Tibial nerve (tissue), 4 donors: ENCODE results near the gene EBLN1. TPM values are rescaled to one million over a fixed set of nuclear protein-coding genes. Genes with fewer than 3 reads are reported as not detected.
A peak's percentile ranks its signal among the peaks of the same experiment; 100 is the strongest.

Experiments used
- DNase-seq, 2 donors: peaks; one replicate each; pipeline ENCODE4 v3.0.0-alpha.2; 2019; ENCODE audit warnings: low spot score in 2 of 2
- H3K27ac ChIP-seq, 4 donors: fragments of 200-600 bp; sonication (generic) in 3 of 4; one replicate each; pipeline ENCODE4 v1.5.1; 2017 to 2019; ENCODE audit warnings: mild to moderate bottlenecking in 1 of 4
- H3K27me3 ChIP-seq, 2 donors: fragments of 200-600 bp; sonication (generic) in 1 of 2; one replicate each; pipeline versions ENCODE4 v1.5.1 to v1.6.0; 2017 to 2019
- H3K36me3 ChIP-seq, 3 donors: fragments of 200-600 bp; sonication (generic); one replicate each; pipeline ENCODE4 v1.5.1; 2018 to 2019
- H3K4me1 ChIP-seq, 4 donors: fragments of 200-600 bp; sonication (generic) in 3 of 4; one replicate each; pipeline ENCODE4 v1.5.1; 2017 to 2019
- H3K4me3 ChIP-seq, 4 donors: fragments of 200-600 bp; sonication (generic) in 3 of 4; one replicate each; pipeline ENCODE4 v1.5.1; 2017 to 2019; ENCODE audit warnings: mild to moderate bottlenecking in 1 of 4, moderate library complexity in 1 of 4
- H3K9me3 ChIP-seq, 4 donors: fragments of 200-600 bp; sonication (generic) in 3 of 4; one replicate each; pipeline ENCODE4 v1.5.1; 2017 to 2019
- EP300 ChIP-seq, 2 donors: sonication (generic); formaldehyde crosslinking; IDR thresholded peaks; one replicate each; pipeline ENCODE4 v1.6.1; 2017; ENCODE audit warnings: antibody characterized with exemption in 2 of 2, mild to moderate bottlenecking in 1 of 2
- POLR2A ChIP-seq, 2 donors: fragments of 450-650 bp; IDR thresholded peaks; one replicate each; pipeline ENCODE4 v1.6.1; 2017; ENCODE audit warnings: antibody characterized with exemption in 2 of 2, mild to moderate bottlenecking in 2 of 2, moderate library complexity in 2 of 2
- WGBS, 2 donors: methylation state at CpG; one replicate each; pipeline ENCODE4 v1.1.5; 2018; 5-methylcytosine and 5-hydroxymethylcytosine counted together
- total RNA-seq, 4 donors: library from RNA; depleted of rRNA; stranded (reverse); fragments of >200 nt; gene quantifications; one replicate each; pipeline ENCODE4 v1.1.0, GENCODE V29; 2016
- TF ChIP-seq, protein P1 (sequence below), 5 experiments: fragments of 200-600 bp in 3 of 5; fragments of 450-650 bp in 2 of 5; sonication (generic) in 3 of 5; IDR thresholded peaks; one replicate each; pipeline ENCODE4 v1.5.1; 2016 to 2019; ENCODE audit warnings: antibody characterized with exemption in 5 of 5, mild to moderate bottlenecking in 3 of 5, moderate library complexity in 2 of 5

Gene EBLN1
- total RNA-seq, 4 donors from 2014 or later, result not detected

DNA sequence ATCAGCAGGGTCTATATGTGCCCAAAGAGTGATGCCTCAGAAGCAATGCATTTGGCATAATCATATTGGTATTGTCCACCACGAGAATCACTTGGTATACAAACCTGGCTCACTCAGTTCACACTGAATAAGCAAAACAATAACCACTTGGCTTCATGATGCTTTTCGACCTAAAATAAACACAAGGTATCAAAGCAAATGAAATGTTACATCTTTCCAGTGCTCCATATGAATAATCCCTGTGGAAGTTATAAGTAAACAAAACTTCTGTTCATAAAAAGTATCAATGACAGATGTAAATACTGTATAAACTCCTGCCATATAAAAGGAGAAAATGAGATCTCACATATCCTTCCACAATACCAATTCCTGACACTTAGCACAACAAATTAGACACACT, 29.8 kb upstream of the EBLN1 start:
- H3K4me1 ChIP-seq, result peaks cover 0 to 27% (median 4%) of the 10 kb centered on the region in 4 donors
- DNase-seq, result no peak
- no peaks in the 10 kb centered on the region for H3K36me3 ChIP-seq
- H3K9me3 ChIP-seq, result no peaks in the 10 kb centered on the region
- H3K27me3 ChIP-seq, result no peaks in the 10 kb centered on the region
- TF ChIP-seq EP300 (IDR thresholded peaks at IDR 0.05) (no peak), POLR2A (IDR thresholded peaks at IDR 0.05) (no peak)
- TF ChIP-seq, protein P1, sequence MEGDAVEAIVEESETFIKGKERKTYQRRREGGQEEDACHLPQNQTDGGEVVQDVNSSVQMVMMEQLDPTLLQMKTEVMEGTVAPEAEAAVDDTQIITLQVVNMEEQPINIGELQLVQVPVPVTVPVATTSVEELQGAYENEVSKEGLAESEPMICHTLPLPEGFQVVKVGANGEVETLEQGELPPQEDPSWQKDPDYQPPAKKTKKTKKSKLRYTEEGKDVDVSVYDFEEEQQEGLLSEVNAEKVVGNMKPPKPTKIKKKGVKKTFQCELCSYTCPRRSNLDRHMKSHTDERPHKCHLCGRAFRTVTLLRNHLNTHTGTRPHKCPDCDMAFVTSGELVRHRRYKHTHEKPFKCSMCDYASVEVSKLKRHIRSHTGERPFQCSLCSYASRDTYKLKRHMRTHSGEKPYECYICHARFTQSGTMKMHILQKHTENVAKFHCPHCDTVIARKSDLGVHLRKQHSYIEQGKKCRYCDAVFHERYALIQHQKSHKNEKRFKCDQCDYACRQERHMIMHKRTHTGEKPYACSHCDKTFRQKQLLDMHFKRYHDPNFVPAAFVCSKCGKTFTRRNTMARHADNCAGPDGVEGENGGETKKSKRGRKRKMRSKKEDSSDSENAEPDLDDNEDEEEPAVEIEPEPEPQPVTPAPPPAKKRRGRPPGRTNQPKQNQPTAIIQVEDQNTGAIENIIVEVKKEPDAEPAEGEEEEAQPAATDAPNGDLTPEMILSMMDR (IDR thresholded peaks at IDR 0.05), result no peak
- WGBS, 2 donors, result 65 to 72% methylated on average over 2 of the region's 2 CpGs
- peak overlapping the region in 2 of 4 donors; percentile 29 to 60 for H3K27ac ChIP-seq
- H3K4me3 ChIP-seq, result no peak overlapping the region

DNA sequence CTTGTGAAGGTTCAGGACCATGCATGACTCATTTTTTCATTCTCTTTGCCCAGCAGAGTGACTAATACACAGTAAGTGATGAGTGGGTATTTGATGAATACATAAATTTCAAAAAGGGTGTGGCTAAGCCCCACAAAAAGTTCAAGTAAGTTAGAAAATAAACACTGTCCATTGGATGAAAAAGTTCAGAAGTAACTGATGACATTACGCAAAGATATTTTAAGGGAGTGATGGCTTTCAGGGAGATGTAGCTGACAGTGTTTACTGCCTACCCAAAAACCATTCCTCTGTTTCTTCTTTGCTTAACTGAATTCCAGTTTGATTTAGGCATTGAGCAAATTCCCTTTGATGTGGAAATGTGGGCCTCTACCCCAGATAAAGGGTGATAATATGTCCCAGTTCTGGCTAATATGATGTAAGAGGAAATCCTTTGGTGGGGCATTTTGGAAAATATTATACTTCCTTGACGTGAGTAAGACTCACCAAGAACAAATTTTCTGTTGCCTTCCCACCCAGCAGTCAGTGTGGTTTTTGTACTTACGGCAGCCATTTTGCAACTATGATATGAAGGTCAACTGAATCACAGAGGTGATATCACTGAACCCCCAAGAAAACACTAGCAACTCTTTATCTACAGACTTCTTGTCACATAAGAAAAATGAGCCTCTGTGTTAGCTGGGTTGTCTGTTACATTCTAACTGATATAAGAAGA, 29.0 kb upstream of the EBLN1 start:
- no peaks in the 10 kb centered on the region for H3K27me3 ChIP-seq
- no peak for TF ChIP-seq POLR2A (IDR thresholded peaks at IDR 0.05)
- TF ChIP-seq, protein P1 (IDR thresholded peaks at IDR 0.05), result no peak
- no peak for TF ChIP-seq EP300 (IDR thresholded peaks at IDR 0.05)
- peaks cover 0 to 27% (median 4%) of the 10 kb centered on the region in 4 donors for H3K4me1 ChIP-seq
- no peak for DNase-seq
- H3K36me3 ChIP-seq, result no peaks in the 10 kb centered on the region
- peak overlapping the region in 2 of 4 donors; percentile 29 to 60 for H3K27ac ChIP-seq
- H3K4me3 ChIP-seq, result no peak overlapping the region
- no peaks in the 10 kb centered on the region for H3K9me3 ChIP-seq
- 54 to 63% methylated on average over 3 of the region's 3 CpGs for WGBS, 2 donors

DNA sequence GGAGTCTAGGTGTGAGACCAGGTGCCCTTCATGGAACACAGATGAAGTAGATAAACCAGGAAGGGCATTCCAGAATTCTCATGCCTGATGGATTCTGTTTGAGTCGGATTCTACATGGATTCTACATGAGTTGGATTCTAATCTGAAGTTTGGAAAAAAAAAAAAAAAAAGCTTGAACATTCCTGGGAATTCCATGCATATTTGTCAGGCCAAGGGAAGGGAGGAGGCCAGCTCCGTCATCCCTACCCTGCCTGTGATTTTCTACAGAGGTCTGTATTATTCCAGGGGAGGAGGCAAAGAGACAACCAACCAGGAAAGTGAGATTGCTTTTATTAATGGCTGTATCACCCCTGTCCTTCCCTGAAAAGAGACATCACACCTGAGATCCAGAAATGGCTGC, 27.8 kb upstream of the EBLN1 start:
- WGBS, 2 donors, result 37 to 40% methylated on average over 2 of the region's 2 CpGs
- TF ChIP-seq EP300 (IDR thresholded peaks at IDR 0.05), result no peak
- TF ChIP-seq, protein P1 (IDR thresholded peaks at IDR 0.05), result no peak
- no peak for TF ChIP-seq POLR2A (IDR thresholded peaks at IDR 0.05)

DNA sequence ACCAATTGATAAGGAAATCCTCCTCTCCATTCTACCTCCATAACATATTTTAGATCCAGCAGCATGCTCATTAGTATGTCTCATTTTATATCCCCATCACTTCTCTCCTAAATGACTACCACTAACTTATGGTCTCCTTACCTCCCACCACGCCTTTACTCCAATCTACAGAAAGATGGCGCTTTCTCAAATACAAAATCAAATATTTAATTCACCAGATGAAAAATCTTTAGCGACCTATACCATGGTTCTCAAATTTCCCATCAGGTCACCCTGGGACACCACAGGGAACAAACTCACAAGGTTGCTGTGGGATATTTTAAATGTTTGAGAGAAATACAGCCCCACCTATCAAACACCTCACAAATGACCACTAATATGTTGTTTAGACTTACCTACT, 27.0 kb upstream of the EBLN1 start:
- Histone ChIP-seq H3K27me3 (no peaks in the 10 kb centered on the region), H3K9me3 (peaks cover 0 to 3% (median 0%) of the 10 kb centered on the region in 4 donors), H3K27ac (no peak overlapping the region), H3K4me1 (peaks cover 0 to 15% (median 0%) of the 10 kb centered on the region in 4 donors), H3K36me3 (no peaks in the 10 kb centered on the region), H3K4me3 (no peak overlapping the region)
- TF ChIP-seq, protein P1 (IDR thresholded peaks at IDR 0.05), result no peak
- TF ChIP-seq EP300 (IDR thresholded peaks at IDR 0.05) (no peak), POLR2A (IDR thresholded peaks at IDR 0.05) (no peak)
- no peak for DNase-seq
- WGBS, 2 donors, result 71 to 84% methylated on average over 3 of the region's 3 CpGs

More for the DNA sequence above, 27.8 kb upstream of the EBLN1 start:
- Histone ChIP-seq H3K9me3 (peaks cover 0 to 3% (median 0%) of the 10 kb centered on the region in 4 donors), H3K4me3 (no peak overlapping the region), H3K4me1 (peaks cover 0 to 22% (median under 1%) of the 10 kb centered on the region in 4 donors), H3K27me3 (no peaks in the 10 kb centered on the region), H3K36me3 (no peaks in the 10 kb centered on the region), H3K27ac (peak overlapping the region in 1 of 4 donors; percentile 13)
- no peak for DNase-seq

DNA sequence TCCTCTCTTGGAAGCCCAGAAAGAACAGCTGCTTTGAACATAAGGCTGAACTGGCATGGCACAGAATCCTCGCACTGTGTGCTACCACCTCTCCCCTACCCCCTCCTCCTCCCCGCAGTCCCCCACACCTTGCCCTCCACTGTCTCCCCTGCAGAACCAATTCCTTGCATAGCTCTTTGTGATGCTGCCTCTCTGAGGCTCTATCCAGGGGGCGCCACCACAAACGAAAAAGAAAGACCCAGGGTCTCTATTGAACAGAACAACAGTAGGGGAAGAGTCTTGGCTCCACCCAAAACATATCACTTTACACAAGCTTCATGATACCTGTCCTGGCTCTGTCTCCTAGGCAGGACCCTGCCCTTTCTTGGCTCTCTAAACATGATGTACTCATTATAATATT, 26.2 kb upstream of the EBLN1 start:
- WGBS, 2 donors, result 78 to 83% methylated on average over 4 of the region's 4 CpGs

More for the DNA sequence above, 26.2 kb upstream of the EBLN1 start:
- peaks cover 0 to 15% (median 0%) of the 10 kb centered on the region in 4 donors for H3K4me1 ChIP-seq
- H3K27me3 ChIP-seq, result no peaks in the 10 kb centered on the region
- no peak overlapping the region for H3K27ac ChIP-seq
- TF ChIP-seq, protein P1 (IDR thresholded peaks at IDR 0.05), result no peak
- no peak for TF ChIP-seq POLR2A (IDR thresholded peaks at IDR 0.05)
- TF ChIP-seq EP300 (IDR thresholded peaks at IDR 0.05), result no peak
- H3K9me3 ChIP-seq, result peaks cover 0 to 3% (median 0%) of the 10 kb centered on the region in 4 donors
- no peak overlapping the region for H3K4me3 ChIP-seq
- H3K36me3 ChIP-seq, result no peaks in the 10 kb centered on the region
- DNase-seq, result no peak
